ENCODE data around the gene LRRC49.
"Not testable (repeated sequence)": the region's sequence is repeated elsewhere in the genome, so short reads cannot be mapped to it uniquely, and the experiment has no call there.

LRRC49 gene

DNA sequence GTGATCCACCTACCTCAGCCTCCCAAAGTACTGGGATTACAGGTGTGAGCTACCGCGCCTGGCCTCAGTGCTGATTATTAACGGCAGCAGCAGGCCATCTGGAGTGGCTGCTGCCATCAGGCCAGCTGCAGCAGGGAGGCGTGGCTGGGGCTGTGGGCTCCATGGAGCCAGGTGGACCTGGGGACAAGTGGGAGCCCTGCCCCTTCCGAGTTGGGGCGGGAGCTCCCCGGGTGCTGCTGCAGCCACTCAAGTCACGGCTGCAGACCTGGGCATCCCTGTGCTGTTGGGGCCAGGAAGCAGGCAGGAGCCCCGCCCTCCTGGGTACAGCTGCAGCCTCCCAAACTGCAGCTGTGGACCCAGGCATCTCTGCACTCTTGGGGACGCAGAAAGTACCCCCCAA is 23.9 kb downstream of the LRRC49 start:
- DNase-seq (ENCODE audit: low spot score), result no peak
- TF ChIP-seq, protein P1, sequence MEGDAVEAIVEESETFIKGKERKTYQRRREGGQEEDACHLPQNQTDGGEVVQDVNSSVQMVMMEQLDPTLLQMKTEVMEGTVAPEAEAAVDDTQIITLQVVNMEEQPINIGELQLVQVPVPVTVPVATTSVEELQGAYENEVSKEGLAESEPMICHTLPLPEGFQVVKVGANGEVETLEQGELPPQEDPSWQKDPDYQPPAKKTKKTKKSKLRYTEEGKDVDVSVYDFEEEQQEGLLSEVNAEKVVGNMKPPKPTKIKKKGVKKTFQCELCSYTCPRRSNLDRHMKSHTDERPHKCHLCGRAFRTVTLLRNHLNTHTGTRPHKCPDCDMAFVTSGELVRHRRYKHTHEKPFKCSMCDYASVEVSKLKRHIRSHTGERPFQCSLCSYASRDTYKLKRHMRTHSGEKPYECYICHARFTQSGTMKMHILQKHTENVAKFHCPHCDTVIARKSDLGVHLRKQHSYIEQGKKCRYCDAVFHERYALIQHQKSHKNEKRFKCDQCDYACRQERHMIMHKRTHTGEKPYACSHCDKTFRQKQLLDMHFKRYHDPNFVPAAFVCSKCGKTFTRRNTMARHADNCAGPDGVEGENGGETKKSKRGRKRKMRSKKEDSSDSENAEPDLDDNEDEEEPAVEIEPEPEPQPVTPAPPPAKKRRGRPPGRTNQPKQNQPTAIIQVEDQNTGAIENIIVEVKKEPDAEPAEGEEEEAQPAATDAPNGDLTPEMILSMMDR (IDR thresholded peaks at IDR 0.05; ENCODE audit: extremely low read depth, missing control alignments), result no peak

DNA sequence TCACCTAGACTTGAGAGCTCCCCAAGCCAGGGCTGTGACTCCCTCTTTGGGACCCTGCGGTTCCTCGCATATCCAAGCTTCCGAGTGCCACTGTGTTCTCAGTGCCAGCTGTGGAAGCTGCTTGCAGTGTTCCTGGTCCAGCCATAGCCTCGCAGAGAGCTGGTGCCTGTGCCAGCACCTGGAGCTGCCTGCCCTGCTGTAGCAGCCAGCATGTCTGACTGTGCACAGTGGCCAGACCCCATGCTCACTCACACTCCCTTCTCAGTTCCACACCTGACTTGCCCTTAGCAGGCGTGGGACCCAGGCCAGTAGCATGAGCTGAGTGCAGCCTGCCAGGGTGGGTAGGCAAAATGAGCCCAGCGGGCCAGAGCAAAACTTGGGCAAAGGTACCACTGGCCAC is 25.3 kb downstream of the LRRC49 start:
- TF ChIP-seq, protein P1 (IDR thresholded peaks at IDR 0.05; ENCODE audit: extremely low read depth, missing control alignments), result no peak
- no peak for DNase-seq (ENCODE audit: low spot score)

DNA sequence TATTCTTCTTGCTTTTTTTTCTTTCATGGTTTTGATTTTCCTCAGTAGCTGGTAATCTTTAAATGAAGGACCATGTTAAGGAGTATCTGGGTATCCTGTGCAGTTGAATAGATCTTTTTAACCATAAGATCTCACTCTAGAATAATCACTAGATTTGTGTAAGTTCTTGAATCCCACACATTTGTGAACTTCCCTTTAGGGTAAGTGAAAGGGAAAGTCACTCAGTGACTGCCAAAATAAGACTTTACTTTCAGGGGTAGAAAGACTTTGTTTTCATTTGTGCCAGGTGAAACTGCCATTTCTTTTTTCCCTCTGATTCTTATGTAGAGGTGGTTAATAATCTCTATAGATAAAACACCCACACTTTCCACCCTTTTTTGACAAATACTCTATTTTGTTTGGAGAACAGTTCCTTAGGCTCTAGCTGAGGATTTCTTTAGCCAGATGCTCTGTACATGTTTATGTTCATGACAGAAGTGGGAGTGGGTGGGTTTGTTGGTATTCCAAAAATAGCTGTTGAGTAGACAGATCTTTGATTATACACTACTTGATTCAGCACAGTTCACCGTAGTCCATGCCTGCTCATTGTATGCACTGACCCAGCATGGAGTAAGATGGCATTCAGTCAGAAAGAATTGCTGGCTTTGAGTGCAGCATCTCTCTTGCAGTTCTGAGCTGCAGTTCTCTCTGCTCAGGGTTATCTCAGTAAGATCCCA is 28.5 kb downstream of the LRRC49 start:
- TF ChIP-seq, protein P1 (IDR thresholded peaks at IDR 0.05; ENCODE audit: extremely low read depth, missing control alignments), result no peak

DNA sequence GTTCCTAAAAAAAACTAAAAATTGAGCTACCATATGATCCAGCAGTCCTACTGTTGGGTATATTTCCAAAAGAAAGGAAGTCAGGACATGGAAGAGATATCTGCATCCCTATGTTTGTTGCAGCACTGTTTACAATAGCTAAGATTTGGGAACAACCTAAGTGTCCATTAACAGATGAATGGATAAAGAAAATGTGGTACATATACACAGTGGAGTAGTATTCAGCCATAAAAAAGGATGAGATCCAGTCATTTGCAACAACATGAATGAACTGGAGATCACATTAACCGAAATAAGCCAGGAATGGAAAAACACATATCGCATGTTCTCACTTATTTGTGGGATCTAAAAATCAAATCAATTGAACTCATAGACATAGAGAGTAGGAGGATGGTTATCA is 29.5 kb downstream of the LRRC49 start:
- TF ChIP-seq, protein P1 (IDR thresholded peaks at IDR 0.05; ENCODE audit: extremely low read depth, missing control alignments), result no peak

More for the DNA sequence above, 28.5 kb downstream of the LRRC49 start:
- DNase-seq (ENCODE audit: low spot score), result peak; percentile 19

DNA sequence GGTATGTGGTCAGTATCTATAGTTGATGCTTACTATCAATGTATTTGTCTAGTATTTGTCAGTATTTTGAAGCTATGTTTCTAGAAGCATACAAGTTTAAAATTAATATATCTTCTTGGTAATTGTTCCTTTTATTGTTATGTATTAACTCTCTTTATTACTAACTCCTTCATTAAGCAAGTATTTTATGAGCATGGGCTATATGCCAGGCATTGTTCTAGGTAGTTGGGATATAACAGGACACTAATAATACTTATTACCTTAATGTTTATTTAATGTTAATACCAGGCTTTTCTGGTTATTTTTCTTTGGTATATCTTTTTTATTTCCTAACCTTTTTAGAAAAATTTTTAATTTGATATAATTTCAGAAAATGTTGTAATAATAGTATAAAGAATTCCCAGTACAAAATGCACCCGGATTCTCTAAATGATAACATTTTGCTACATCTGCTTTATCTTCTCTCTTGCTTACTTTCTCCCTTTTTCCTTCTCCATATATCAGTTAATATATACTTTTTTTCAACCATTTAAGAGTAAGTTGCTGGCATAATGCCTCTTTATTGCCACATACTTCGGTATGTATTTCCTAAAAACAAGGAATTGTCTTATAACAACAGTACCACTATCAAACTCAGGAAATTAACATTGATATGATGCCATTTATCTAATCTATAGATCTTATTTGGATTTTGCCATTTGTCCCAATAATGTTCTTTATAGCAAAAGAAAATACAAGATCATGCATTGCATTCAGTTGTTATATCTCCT is 30.9 kb downstream of the LRRC49 start:
- TF ChIP-seq, protein P1 (IDR thresholded peaks at IDR 0.05; ENCODE audit: extremely low read depth, missing control alignments), result no peak
- DNase-seq (ENCODE audit: low spot score), result no peak

More for the DNA sequence above, 29.5 kb downstream of the LRRC49 start:
- DNase-seq (ENCODE audit: low spot score), result no peak

DNA sequence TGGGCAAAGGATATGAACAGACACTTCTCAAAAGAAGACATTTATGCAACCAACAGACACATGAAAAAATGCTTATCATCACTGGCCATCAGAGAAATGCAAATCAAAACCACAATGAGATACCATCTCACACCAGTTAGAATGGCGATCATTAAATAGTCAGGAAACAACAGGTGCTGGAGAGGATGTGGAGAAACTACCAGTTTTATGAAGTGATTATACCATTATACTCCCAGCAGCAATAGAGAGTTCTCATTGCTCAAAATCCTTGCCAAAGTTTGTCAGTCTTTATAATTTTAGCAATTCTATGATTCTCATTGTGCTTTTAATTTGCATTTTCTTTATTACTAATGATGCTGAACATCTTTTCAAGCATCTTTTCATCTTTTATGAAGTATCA is 34.3 kb downstream of the LRRC49 start:
- not testable (repeated sequence) for DNase-seq (ENCODE audit: low spot score)

DNA sequence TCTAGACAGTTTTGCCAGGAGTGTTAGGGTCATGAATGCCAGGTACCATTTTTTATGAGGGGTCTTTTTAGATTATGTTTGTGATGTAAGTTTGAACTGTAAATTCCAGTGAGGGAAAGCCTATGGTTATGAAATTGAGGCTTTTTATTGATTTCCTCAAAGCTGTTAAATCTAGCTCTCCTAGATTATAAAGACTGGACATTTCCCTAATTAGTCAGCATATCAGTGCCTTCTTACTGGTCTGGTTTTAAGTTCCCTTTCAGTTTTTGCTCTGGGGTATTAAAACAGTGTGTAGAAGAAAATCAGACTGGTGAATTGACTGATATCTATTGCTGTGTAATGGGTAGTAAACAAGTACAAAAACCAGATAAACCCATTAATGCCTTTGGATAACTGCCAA is 39.2 kb downstream of the LRRC49 start:
- no peak for DNase-seq (ENCODE audit: low spot score)
- TF ChIP-seq, protein P1 (IDR thresholded peaks at IDR 0.05; ENCODE audit: extremely low read depth, missing control alignments), result no peak

Data from GM20000 (cell line).